Ureter (tissue), 1 donor: Measurements from ENCODE around the gene TMEM129. TPM values are rescaled to one million over a fixed set of nuclear protein-coding genes. Genes with fewer than 3 reads are reported as not detected.

Experiments used
- DNase-seq: peaks from one replicate; pipeline ENCODE4 v3.0.0-alpha.2; 2020; ENCODE audit warnings: low spot score
- total RNA-seq: library from RNA; stranded (reverse); gene quantifications from one replicate; pipeline ENCODE4 v1.2.4, GENCODE V29; 2023
- donor health status: DM: yes; HTN: yes; CAD: no.

TMEM129 gene
- total RNA-seq, 1 donor from 2014 or later = 38.4 TPM

DNA sequence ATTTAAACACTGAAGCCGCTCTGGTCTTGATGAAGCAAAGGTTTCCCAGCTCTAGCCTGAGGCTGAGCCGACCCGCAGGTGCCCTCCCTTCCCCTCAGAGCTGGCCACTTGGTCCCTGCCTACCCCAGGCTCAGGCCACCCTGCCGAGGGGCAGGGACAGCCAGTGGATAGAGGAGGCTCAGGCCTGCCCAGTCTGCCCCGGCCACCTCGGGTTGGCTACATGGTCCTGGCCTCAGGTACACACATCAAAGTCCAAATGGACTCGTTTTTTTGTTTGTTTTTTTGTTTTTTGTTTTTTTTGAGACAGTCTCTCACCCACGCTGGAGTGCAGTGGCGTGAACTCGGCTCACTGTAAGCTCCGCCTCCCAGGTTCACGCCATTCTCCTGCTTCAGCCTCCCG, 24.0 kb upstream of the TMEM129 start:
- DNase-seq = no peak

GRCh38 chr4:1744552-1744951, 23.4 kb upstream of the TMEM129 start:
- no peak for DNase-seq

DNA sequence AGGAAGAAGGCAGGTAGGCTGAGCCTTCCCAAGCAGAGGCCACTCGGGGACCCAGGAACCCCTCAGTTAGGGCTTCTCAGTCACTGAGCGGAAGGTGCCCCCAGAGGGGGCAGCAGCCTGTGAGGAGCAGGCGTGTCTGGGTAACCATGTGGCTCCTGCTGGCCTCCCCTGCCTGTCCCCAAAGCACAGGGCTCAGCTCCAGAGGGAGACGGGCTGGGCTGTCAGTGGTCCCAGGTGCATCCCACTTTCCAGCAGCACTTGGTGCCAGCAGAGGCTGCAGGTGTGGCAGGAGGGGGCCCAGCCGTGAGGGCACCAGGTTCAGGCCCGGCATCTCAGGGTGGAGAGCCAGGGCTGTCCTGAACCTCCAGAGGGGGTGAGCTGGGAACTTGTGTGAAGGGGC, 22.9 kb upstream of the TMEM129 start:
- DNase-seq = no peak

- no peak for DNase-seq
Measured at GRCh38 chr4:1743551-1743950, 22.4 kb upstream of the TMEM129 start.

- no peak for DNase-seq
Measured at GRCh38 chr4:1741208-1741607, 20.1 kb upstream of the TMEM129 start.

GRCh38 chr4:1740021-1740545, 19.0 kb upstream of the TMEM129 start:
- no peak for DNase-seq

- DNase-seq = no peak
Measured at GRCh38 chr4:1739358-1739757, 18.2 kb upstream of the TMEM129 start.

DNA sequence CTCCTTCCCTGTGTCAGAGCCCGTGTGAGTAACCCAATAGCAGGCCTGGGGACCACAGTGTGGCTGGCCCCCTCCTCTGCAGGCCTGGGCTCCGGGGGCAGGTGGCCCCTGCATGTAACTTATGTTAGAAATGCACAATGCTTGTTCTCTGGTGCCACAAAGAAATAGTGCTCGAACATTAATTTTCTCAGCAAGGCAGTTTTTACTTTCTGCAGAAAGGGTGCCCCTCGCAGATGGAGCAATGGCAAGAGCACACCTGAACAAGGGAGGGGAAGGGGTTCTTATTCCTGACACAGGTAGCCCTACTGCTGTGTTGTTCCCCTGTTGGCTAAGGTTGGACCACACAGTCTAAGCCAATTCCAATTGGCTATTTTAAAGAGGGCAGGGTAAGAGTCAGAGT, 17.3 kb upstream of the TMEM129 start:
- no peak for DNase-seq

DNA sequence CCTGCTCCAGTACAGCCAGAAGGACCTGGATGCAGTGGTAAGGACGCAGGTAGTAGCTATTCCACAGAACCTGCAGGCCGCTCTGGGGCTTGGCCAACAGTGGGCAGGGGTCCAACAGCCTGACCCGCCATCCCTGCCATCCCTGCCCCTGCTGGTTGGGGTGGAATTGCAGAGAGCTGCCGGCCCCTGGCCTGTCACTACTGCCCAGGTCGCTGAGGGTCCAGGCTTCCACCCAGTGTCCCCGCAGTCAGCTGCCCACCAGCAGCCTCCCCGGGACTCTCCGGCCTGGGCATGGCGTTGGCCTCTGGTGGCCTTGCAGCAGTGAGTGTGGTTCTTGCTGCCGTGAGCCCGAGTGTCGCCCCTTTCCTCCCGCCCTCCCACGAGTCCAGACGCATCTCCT, 16.5 kb upstream of the TMEM129 start:
- no peak for DNase-seq

DNA sequence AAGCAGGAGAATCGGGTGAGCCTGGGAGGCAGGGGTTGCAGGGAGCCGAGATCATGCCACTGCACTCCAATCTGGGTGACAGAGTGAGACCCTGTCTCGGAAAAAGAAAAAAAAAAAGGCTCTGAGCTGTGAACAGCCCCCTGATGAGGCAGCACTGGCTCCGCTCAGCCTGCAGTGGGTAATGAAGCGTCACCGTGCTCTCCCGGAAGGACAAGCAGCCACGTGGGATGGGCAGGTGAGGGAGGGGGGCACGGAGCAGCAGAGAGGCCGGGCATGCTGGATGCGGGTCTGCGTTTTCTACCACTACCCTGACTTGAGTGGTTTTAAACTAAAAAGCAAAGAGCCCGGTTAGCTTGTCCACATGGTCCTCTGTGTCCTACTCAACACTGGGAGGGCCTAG, 15.7 kb upstream of the TMEM129 start:
- DNase-seq = no peak

DNA sequence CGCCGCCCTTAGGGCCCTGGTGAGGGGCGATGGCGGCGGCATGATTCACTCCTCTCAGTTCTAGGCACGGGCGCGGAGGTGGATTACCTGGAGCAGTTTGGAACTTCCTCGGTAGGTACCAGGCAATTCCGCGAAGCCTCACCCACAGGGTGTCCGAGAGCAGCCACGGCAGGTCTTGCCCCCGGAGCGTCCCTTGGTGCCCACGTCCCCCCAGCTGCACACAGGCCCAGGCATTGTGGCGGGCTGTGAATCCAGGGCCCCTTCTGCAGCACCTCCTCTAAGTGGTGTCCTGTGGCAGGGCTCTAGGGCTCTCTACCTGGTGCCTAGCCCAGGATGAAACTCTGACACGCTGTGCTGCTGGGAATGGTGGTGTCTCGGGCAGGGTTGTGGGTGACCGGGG, 14.1 kb upstream of the TMEM129 start:
- no peak for DNase-seq

GRCh38 chr4:1732911-1733310, 11.8 kb upstream of the TMEM129 start:
- no peak for DNase-seq

DNA sequence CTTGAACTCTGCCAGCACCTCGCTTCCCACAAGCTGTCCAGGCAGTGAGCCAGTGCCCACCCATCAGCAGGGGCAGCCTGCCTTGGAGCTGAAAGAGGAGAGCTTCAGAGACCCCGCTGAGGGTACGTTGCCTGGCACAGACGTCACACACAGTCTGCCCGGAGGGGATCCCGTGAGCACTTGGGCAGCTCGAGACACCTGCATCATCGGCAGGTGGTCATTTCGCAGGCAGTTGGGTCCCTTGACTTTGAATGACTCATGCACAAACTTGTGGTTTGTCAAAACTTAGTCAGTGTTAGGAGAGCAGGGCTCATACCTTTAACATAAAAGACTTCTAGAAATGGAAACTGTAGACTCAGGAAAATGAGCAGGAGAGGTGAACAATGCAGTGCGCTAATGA, 10.1 kb upstream of the TMEM129 start:
- no peak for DNase-seq

DNA sequence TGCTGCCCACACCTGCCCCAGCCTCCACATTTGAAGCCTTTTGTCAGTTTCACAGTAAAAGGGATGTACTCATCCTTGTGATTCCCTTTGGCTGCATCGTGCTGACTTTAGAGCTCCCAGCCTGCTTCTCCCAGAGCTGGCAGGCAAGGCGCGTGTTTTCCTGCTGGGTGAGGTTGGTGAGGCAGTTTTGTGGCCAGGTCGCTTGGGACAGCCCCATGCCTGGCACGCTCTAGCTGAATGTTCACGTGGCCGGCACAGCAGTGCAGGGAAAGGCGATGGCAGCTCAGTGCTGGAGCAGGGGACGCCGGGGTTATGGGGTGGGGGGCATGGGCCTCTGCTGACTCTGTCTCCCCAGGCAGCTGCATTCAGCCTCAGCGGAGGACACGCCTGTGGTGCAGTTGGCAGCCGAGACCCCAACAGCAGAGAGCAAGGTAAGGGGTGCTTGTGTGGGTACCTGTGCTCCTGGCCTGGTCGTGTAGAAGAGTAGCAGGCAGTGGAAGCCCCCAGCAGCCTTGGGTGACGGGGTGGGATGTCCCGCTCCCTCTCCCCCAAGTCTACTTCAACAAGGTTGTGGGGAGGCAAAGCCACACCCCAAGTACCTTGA, 9.5 kb upstream of the TMEM129 start:
- no peak for DNase-seq

DNA sequence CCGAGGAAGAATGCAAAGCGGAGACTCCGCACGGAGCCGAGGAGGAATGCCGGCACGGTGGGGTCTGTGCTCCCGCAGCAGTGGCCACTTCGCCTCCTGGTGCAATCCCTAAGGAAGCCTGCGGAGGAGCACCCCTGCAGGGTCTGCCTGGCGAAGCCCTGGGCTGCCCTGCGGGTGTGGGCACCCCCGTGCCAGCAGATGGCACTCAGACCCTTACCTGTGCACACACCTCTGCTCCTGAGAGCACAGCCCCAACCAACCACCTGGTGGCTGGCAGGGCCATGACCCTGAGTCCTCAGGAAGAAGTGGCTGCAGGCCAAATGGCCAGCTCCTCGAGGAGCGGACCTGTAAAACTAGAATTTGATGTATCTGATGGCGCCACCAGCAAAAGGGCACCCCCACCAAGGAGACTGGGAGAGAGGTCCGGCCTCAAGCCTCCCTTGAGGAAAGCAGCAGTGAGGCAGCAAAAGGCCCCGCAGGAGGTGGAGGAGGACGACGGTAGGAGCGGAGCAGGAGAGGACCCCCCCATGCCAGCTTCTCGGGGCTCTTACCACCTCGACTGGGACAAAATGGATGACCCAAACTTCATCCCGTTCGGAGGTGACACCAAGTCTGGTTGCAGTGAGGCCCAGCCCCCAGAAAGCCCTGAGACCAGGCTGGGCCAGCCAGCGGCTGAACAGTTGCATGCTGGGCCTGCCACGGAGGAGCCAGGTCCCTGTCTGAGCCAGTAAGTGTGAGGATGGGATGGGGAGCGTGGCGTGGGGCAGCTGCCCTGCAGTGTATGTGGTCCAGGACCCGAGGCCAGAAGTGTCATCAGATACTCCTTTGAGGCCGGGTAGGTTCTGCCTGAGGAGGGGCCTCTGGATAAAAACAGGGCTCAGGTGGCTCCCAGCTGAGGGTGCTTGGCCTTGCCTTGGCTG, 7.2 kb upstream of the TMEM129 start:
- DNase-seq = no peak

GRCh38 chr4:1727117-1728031, 6.3 kb upstream of the TMEM129 start:
- peak; percentile 74 for DNase-seq

DNA sequence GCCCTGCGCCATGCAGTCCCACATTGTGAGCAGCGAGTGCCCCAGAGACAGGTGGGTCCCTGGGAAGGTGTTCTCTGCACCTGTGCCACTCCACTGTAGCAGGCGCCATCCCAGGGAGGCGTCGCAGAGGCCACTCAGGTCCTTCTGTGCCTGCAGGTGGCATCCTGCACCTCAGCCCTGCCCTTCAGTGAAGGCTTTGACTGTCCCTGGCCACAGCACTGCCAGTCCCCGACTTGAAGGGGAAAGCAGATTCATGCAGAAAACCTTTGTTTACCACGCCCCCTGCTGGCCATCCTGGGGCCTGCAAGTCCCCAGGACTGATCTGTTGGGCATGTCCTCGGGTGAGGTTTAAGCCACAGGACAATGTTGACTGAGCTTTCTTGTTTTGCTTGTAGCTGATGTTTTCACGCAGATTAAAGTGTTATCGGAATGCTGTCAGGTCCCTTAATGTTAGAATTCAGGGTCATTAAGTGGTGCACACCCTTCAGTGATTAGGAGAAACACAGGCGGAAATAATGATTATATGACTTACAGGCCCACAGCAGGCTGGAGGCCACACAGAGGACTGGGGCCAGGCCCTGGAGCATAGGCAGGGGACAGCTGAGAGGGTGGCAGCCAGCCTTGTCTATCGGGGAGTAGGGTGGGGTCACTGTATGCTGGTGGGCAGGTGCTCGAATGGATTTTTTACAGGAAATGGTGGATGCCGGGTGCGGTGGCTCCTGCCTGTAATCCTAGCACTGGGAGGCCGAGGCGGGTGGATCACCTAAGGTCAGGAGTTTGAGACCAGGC, 5.2 kb upstream of the TMEM129 start:
- peak; percentile 91 for DNase-seq

DNA sequence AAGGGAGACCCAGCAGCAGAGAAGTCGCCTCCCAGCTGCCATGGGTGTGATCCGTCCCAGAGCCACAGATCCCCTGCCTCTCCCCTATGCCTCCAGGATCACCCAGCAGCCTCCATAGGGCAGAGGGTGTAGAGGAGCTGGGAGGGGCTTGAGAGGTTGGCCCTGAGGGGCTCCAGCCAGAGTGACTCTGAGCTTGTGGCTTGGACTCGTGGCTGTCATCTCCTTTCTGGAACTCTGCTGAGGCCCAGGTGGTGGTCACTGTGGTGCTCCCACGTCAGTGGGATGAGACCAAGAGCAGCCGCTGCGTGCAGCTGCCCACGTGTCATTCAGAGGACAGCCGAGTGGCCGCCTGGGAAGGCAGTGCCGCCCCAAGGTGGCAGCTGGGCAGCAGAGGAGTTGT, 4.4 kb upstream of the TMEM129 start:
- no peak for DNase-seq

DNA sequence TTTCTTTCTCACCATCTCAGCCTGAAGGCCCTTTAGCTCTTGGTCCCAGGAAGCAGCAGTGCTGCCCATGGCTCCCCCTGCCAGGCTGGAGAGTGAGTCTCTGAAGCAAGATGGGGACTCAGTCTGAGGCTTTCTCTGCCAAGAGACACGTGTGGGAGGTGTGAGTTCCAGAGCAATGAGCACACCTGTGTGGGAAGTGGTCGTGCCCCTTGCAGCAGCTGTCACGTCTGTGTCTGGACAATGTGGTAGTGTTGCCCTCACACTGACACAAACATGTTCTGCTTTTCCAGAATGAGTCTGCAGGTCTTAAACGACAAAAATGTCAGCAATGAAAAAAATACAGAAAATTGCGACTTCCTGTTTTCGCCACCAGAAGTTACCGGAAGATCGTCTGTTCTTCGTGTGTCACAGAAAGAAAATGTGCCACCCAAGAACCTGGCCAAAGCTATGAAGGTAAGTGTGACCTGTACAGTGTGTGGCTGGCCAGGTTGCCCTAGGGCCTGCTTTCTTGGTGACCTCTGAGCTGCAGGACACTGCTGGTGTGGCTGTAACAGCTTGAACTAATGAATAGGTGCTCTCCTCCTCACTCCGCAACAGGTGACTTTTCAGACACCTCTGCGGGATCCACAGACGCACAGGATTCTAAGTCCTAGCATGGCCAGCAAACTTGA, 2.1 kb upstream of the TMEM129 start:
- DNase-seq = no peak

- no peak for DNase-seq
Measured at GRCh38 chr4:1722551-1723118, 1.5 kb upstream of the TMEM129 start.
